Brain microvascular endothelial cell (primary cell): Measurements from ENCODE around the gene TMC3.

ENCODE experiments used
- DNase-seq: peaks from one replicate; pipeline ENCODE4 v3.0.0-alpha.2; 2020
- H3K27ac ChIP-seq: fragments of 250-450 bp; sonication (Bioruptor Pico); 2 replicates; pipeline ENCODE4 v1.5.1; 2020; ENCODE audit warnings: mild to moderate bottlenecking, moderate library complexity
- H3K27me3 ChIP-seq: fragments of 250-450 bp; sonication (Bioruptor Pico); replicated peaks from 2 replicates; pipeline ENCODE4 v1.5.1; 2020; ENCODE audit warnings: mild to moderate bottlenecking
- H3K36me3 ChIP-seq: fragments of 250-450 bp; sonication (Bioruptor Pico); replicated peaks from 2 replicates; pipeline ENCODE4 v1.5.1; 2020; ENCODE audit warnings: mild to moderate bottlenecking
- H3K4me3 ChIP-seq: 2 replicates; pipeline ENCODE4 v1.5.1; 2011; ENCODE audit warnings: low read depth, mild to moderate bottlenecking, control low read depth, low read length, moderate library complexity
- in situ Hi-C: cut with HindIII; loops from 2 replicates; pipeline ENCODE4 v1.10.0; 2017; ENCODE audit warnings: low sequenced_read_pairs, low pct_ligation_motif_present
- TF ChIP-seq, protein P1 (sequence below): IDR thresholded peaks from 2 replicates; pipeline ENCODE4 v1.5.1; 2011; ENCODE audit warnings: low read depth, mild to moderate bottlenecking, moderate library complexity, low read length, control low read depth, inconsistent platforms; ENCODE audit errors: missing control alignments

TMC3 gene

DNA sequence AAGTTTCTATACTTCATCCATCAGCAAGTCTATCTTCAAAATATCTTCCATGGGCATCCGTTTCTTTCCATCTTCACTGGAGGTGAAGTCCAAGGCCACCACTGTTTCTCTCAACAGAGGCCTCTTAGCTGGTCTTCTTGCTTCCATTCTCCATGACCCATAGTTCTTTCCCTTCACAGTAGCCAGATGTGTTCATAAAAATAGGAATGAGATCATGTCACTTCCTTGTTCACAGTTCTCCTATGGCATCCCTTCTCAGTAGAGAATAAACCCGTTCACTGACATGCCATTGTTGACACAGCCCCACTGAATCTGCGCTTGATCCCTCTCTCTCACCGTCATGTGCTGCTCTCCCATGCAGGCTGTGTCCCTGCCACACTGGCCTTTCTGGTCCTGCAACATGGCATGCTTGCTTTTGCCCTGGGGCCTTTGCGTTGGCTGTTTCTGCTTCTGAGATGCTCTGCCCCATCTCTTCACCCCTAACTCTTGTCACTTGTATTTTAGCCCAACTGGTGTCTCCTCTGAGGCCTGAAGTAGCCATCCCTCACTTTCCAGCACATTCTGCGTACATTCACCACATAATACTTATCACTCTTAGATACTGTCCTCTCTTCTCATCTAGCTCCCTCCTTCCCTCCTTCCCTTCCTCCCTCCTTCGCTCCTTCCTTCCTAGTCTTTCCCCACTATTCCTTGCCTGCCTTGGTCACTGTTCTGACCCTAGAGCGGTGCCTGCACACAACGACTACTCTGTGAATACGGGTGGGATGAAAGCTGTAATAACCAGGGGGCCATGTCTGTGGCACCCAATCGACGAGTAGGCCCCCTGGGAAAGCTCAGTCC lies 92.0 kb downstream of the TMC3 start:
- in situ Hi-C loops: no loop called here
- no peak for DNase-seq
- Histone ChIP-seq H3K27ac (no peak overlapping the region), H3K36me3 (no peaks in the 10 kb centered on the region), H3K27me3 (no peaks in the 10 kb centered on the region), H3K4me3 (no peak overlapping the region)
- TF ChIP-seq, protein P1, sequence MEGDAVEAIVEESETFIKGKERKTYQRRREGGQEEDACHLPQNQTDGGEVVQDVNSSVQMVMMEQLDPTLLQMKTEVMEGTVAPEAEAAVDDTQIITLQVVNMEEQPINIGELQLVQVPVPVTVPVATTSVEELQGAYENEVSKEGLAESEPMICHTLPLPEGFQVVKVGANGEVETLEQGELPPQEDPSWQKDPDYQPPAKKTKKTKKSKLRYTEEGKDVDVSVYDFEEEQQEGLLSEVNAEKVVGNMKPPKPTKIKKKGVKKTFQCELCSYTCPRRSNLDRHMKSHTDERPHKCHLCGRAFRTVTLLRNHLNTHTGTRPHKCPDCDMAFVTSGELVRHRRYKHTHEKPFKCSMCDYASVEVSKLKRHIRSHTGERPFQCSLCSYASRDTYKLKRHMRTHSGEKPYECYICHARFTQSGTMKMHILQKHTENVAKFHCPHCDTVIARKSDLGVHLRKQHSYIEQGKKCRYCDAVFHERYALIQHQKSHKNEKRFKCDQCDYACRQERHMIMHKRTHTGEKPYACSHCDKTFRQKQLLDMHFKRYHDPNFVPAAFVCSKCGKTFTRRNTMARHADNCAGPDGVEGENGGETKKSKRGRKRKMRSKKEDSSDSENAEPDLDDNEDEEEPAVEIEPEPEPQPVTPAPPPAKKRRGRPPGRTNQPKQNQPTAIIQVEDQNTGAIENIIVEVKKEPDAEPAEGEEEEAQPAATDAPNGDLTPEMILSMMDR: no peak

DNA sequence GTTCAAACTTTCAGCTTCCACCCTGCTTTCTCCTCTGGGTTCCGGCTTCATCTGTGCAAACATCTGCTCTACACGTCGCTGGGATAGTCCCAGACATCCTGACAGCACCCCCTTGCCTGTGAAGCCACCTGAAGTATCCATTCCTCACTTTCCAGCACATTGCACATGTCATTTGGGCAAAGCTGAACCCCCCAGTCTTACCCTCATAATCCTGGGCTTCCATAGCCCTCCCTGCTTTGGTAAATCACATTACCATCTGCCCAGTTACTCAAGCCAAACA lies 92.6 kb downstream of the TMC3 start:
- TF ChIP-seq, protein P1: no peak
- H3K27me3 ChIP-seq: no peaks in the 10 kb centered on the region
- H3K27ac ChIP-seq: no peak overlapping the region
- in situ Hi-C loops: no loop called here
- H3K36me3 ChIP-seq: no peaks in the 10 kb centered on the region
- no peak overlapping the region for H3K4me3 ChIP-seq
- DNase-seq: no peak
